Stomach (tissue), 4 donors: Measurements from ENCODE around the gene ERGIC3.

Source experiments
- CTCF ChIP-seq, 7 experiments: fragments of 450-650 bp in 4 of 7; fragments of 200-600 bp in 3 of 7; sonication (generic) in 3 of 7; IDR thresholded peaks; one replicate each; pipeline ENCODE4 v1.5.1; 2016 to 2019; ENCODE audit warnings: antibody characterized with exemption in 7 of 7, control low read depth in 2 of 7, mild to moderate bottlenecking in 1 of 7
- POLR2AphosphoS5 ChIP-seq, 3 donors: sonication (generic); formaldehyde crosslinking; IDR thresholded peaks; one replicate each; pipeline ENCODE4 v1.6.1; 2016; ENCODE audit warnings: antibody characterized with exemption in 3 of 3

GRCh38 chr20:35515341-35515740, 26.5 kb upstream of the ERGIC3 start:
- no peak for TF ChIP-seq CTCF (IDR thresholded peaks at IDR 0.05)
- TF ChIP-seq POLR2AphosphoS5 (IDR thresholded peaks at IDR 0.05): no peak
